Endothelial cell of umbilical vein (primary cell): ENCODE data around the gene OSBPL1A. TPM values are rescaled to one million over a fixed set of nuclear protein-coding genes. Genes with fewer than 3 reads are reported as not detected.

ENCODE experiments used
- BruUV-seq: library from RNA; stranded (reverse); fragments of 400-500 nt; replicated peaks from 2 replicates; lab custom pipeline; 2021; lab: Mats Ljungman, UMichigan
- CTCF ChIA-PET: fragments of 300-600, 350-600 bp; sonication (Branson Sonifier 250); formaldehyde crosslinking; loops from one replicate; lab custom pipeline; 2021; ENCODE audit warnings: antibody characterized with exemption, inconsistent platforms; lab: Charles Lee
- POLR2A ChIA-PET: fragments of 300-600, 350-600 bp; sonication (Branson Sonifier 250); formaldehyde crosslinking; loops from one replicate; lab custom pipeline; 2021; ENCODE audit warnings: antibody characterized with exemption, inconsistent platforms; lab: Charles Lee
- DNase-seq: peaks from one replicate; pipeline ENCODE4 v3.0.0-alpha.2; 2011; ENCODE audit warnings: low read depth, low spot score
- FAIRE-seq: peaks from 2 replicates; lab custom pipeline; 2011; peaks lifted over from hg19 to GRCh38; lab: Jason Lieb, UNC
- H2AFZ ChIP-seq: 2 replicates; pipeline ENCODE4 v1.6.0; 2012; ENCODE audit warnings: low read depth, low read length, control low read depth, inconsistent platforms
- H3K27ac ChIP-seq: 2 replicates; pipeline ENCODE4 v1.5.1; 2011; ENCODE audit warnings: low read depth, mild to moderate bottlenecking, control low read depth, low read length, moderate library complexity; ENCODE audit not compliant: insufficient read depth
- H3K27me3 ChIP-seq, 2 experiments: 2 replicates each; pipeline versions ENCODE4 v1.6.0 to v1.6.1; 2011; ENCODE audit warnings: low read length in 2 of 2, mixed read lengths in 1 of 2; ENCODE audit not compliant: control insufficient read depth in 2 of 2, insufficient read depth in 2 of 2
- H3K36me3 ChIP-seq, 2 experiments: 2 replicates in 1 of 2; 3 replicates in 1 of 2; pipeline ENCODE4 v1.5.1; 2011; ENCODE audit warnings: low read length in 2 of 2, mild to moderate bottlenecking in 1 of 2, moderate library complexity in 1 of 2; ENCODE audit not compliant: control insufficient read depth in 2 of 2, insufficient read depth in 2 of 2; ENCODE audit errors: extremely low read depth in 1 of 2
- H3K4me1 ChIP-seq: 3 replicates; pipeline ENCODE4 v1.5.1; 2011; ENCODE audit warnings: mild to moderate bottlenecking, low read length; ENCODE audit not compliant: control insufficient read depth, insufficient read depth; ENCODE audit errors: extremely low read depth
- H3K4me2 ChIP-seq: 2 replicates; pipeline ENCODE4 v1.6.1; 2011; ENCODE audit warnings: low read length, control low read depth, mixed read lengths; ENCODE audit not compliant: insufficient read depth
- H3K4me3 ChIP-seq, 3 experiments: fragments of 200-600 bp in 1 of 3; sonication (generic), shearing (Covaris generic) in 1 of 3; replicated peaks in 1 of 3; 2 replicates each; pipeline ENCODE4 v1.5.1; 2011 to 2016; ENCODE audit warnings: control low read depth in 3 of 3, low read length in 3 of 3, mild to moderate bottlenecking in 2 of 3, inconsistent platforms in 1 of 3, low read depth in 1 of 3, moderate library complexity in 1 of 3; ENCODE audit not compliant: insufficient read depth in 1 of 3
- H3K79me2 ChIP-seq: 2 replicates; pipeline ENCODE4 v1.6.0; 2012; ENCODE audit warnings: low read length, inconsistent platforms; ENCODE audit not compliant: control insufficient read depth, insufficient read depth
- H3K9ac ChIP-seq: replicated peaks from 2 replicates; pipeline ENCODE3; 2011; ENCODE audit warnings: low read length, control low read depth; ENCODE audit not compliant: insufficient read depth; ENCODE audit errors: extremely low read depth
- H3K9me1 ChIP-seq: replicated peaks from 3 replicates; pipeline ENCODE4 v1.6.0; 2011; ENCODE audit warnings: mild to moderate bottlenecking, low read length; ENCODE audit not compliant: control insufficient read depth, insufficient read depth; ENCODE audit errors: extremely low read depth
- H3K9me3 ChIP-seq: replicated peaks from 2 replicates; pipeline ENCODE4 v1.5.1; 2012; ENCODE audit warnings: low read length, inconsistent platforms; ENCODE audit not compliant: control insufficient read depth, insufficient read depth
- H4K20me1 ChIP-seq: replicated peaks from 2 replicates; pipeline ENCODE3; 2011; ENCODE audit warnings: mild to moderate bottlenecking, low read length; ENCODE audit not compliant: control insufficient read depth, insufficient read depth; ENCODE audit errors: extremely low read depth
- CTCF ChIP-seq, 2 donors: IDR thresholded peaks; 1 replicate in 1 of 2; 2 replicates in 1 of 2; pipeline ENCODE4 v1.5.1; 2011; ENCODE audit warnings: low read length in 2 of 2, mild to moderate bottlenecking in 2 of 2, moderate library complexity in 2 of 2, control low read depth in 1 of 2, inconsistent platforms in 1 of 2, low read depth in 1 of 2; ENCODE audit not compliant: insufficient read depth in 1 of 2; ENCODE audit errors: extremely low read depth in 1 of 2
- EZH2 ChIP-seq: IDR thresholded peaks from 2 replicates; pipeline ENCODE4 v1.6.1; 2012; ENCODE audit warnings: borderline replicate concordance, low read depth, mild to moderate bottlenecking, moderate library complexity, low read length, inconsistent platforms; ENCODE audit not compliant: severe bottlenecking
- FOS ChIP-seq: IDR thresholded peaks from 2 replicates; pipeline ENCODE4 v1.6.1; 2011; ENCODE audit warnings: mild to moderate bottlenecking, low read length, moderate library complexity, borderline replicate concordance; ENCODE audit not compliant: insufficient read depth
- GATA2 ChIP-seq: IDR thresholded peaks from 2 replicates; pipeline ENCODE4 v1.7.0; 2011; ENCODE audit warnings: low read depth, mild to moderate bottlenecking, moderate library complexity, mixed read lengths, low read length; ENCODE audit not compliant: insufficient read length, insufficient read depth
- JUN ChIP-seq: IDR thresholded peaks from 2 replicates; pipeline ENCODE4 v1.6.1; 2011; ENCODE audit warnings: borderline replicate concordance, low read depth; ENCODE audit not compliant: insufficient read length, insufficient read depth
- MAX ChIP-seq: IDR thresholded peaks from 2 replicates; pipeline ENCODE4 v1.6.1; 2011; ENCODE audit not compliant: insufficient read depth, insufficient read length
- MYC ChIP-seq: IDR thresholded peaks from one replicate; pipeline ENCODE4 v1.6.1; 2011; ENCODE audit warnings: mild to moderate bottlenecking, low read depth, low read length
- POLR2A ChIP-seq: IDR thresholded peaks from 2 replicates; pipeline ENCODE4 v1.6.1; 2012; ENCODE audit warnings: low read depth, mild to moderate bottlenecking, control low read depth, low read length
- POLR2AphosphoS5 ChIP-seq: IDR thresholded peaks from 2 replicates; pipeline ENCODE4 v1.6.1; 2012; ENCODE audit warnings: low read depth, mild to moderate bottlenecking, control low read depth, low read length, moderate library complexity; ENCODE audit not compliant: insufficient read depth
- dilution Hi-C: fragments of 300-500 bp; cut with MboI; formaldehyde crosslinking; loops from one replicate; pipeline ENCODE4 v1.15.0; 2019; ENCODE audit warnings: low sequenced_read_pairs; ENCODE audit not compliant: extremely low pct_ligation_motif_present
- intact Hi-C: fragments of 100-400 bp; cut with micrococcal nuclease; formaldehyde crosslinking; loops from one replicate; pipeline ENCODE4 v1.10.0; 2022
- polyA plus RNA-seq, 4 experiments: library from polyadenylated mRNA; depleted of rRNA in 3 of 4; stranded (reverse) in 3 of 4; unstranded in 1 of 4; fragments of >200 nt; gene quantifications; 2 replicates each; pipeline versions ENCODE4 v1.2.1 to v1.2.3, GENCODE V29; 2011 to 2012; ENCODE audit warnings: missing spikeins in 1 of 4
- total RNA-seq: library from RNA; stranded (reverse); gene quantifications from 2 replicates; pipeline ENCODE4 v1.2.3, GENCODE V29; 2021

Gene OSBPL1A
- total and polyA plus RNA-seq, 2 donors (not counting 3 experiments of a cell fraction or from before 2014, with no cell fraction given), result 6.4 to 16.5 TPM

GRCh38 chr18:24380163-24380747 lies 17.4 kb downstream of the OSBPL1A start:
- H3K27ac ChIP-seq, result no peak overlapping the region
- no peaks in the 10 kb centered on the region for H3K27me3 ChIP-seq
- H2AFZ ChIP-seq, result no peak overlapping the region
- TF ChIP-seq POLR2AphosphoS5, result no peak
- TF ChIP-seq MAX, result no peak
- TF ChIP-seq EZH2, result no peak
- no peak for TF ChIP-seq JUN
- TF ChIP-seq CTCF (IDR thresholded peaks at IDR 0.05; ENCODE audit: extremely low read depth in 1 of 2, insufficient read depth in 1 of 2, low read depth in 1 of 2, low read length in 2 of 2), result no peak
- no peak for TF ChIP-seq POLR2A
- TF ChIP-seq FOS, result no peak
- TF ChIP-seq MYC, result no peak
- TF ChIP-seq GATA2, result no peak
- H3K36me3 ChIP-seq, result no peaks in the 10 kb centered on the region
- POLR2A ChIA-PET, result no interaction called here
- no peaks in the 10 kb centered on the region for H3K9me3 ChIP-seq
- FAIRE-seq, result no peak
- H3K4me2 ChIP-seq, result no peak overlapping the region
- H3K79me2 ChIP-seq, result no peaks in the 10 kb centered on the region
- H3K4me3 ChIP-seq, result no peak overlapping the region
- no peak overlapping the region for H3K9ac ChIP-seq
- dilution Hi-C loops (no loop called here), intact Hi-C loops (no loop called here)
- H3K9me1 ChIP-seq, result no peaks in the 10 kb centered on the region
- H4K20me1 ChIP-seq, result no peaks in the 10 kb centered on the region
- CTCF ChIA-PET, result interaction anchor here (1.2 to 2.0 kb wide), 3 partner anchors 17 to 21 kb away, joined by 4 to 9 read pairs (median 4); no protein-coding TSS in a partner anchor
- no TSS peak for BruUV-seq
- H3K4me1 ChIP-seq, result peaks cover 2% of the 10 kb centered on the region
- DNase-seq, result no peak
